Right kidney (tissue), 1 donor: Measurements from ENCODE around the gene KAZN.
A peak's percentile ranks its signal among the peaks of the same experiment; 100 is the strongest.

Experiments
- DNase-seq: peaks from one replicate; pipeline ENCODE4 v3.0.0-alpha.2; 2016

The KAZN gene

DNA sequence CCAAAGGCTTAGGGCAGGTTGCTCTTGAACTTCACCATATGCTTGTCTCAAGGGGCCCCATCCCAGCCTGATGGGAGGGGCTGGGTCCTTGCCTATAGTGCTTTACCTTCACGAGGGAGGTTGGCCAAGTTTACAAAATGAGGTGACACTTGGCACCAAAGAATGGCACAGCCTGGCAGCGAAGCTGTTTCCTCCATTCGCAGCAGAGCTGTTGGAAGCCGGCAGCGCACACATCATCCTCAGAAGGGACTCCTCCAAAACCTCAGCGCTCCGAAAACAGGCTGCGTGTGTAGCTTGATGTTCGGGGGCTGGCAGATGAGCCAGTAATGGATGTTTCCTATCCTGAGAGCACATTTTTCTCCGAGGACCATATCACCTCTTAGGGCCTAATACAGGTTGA is 116.8 kb downstream of the KAZN start:
- DNase-seq: no peak

DNA sequence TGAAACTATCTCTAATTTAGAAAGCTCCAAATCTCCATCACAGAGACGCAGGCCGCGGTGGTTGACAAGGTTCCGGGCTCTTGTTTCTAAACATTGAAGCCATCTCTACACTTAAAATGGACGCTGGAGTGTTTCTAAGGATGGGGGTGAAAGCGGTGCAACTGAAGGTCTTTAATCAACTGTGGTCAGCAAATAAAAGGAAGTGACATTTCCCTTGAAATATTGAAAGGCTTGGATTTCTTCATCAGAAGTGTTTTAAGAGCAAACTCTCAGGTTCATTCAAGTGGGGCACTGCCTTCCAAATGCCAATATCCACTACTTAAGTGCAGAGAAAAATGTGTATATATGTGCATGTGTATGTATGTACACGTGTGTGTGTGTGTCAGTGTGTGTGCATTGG is 117.3 kb downstream of the KAZN start:
- DNase-seq: no peak

DNA sequence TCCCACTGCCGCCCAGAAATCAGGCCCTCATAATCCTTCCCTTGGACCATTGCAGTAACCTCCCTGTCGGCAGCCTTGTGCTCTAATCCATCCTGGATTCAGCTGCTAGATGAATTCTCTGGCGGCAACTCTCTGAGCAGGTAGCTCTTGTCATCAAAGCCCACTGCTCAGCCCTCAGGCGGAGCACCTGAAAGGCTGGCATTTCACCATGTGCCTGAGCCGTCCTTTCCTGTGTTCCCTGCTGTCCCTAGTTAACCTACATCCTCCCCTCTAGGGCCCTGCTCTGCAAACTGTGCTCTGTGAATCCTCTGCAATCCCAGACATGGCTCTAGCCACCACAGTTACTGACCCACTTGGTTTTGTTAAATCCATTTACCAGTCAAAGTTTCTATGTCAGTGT is 118.0 kb downstream of the KAZN start:
- no peak for DNase-seq

DNA sequence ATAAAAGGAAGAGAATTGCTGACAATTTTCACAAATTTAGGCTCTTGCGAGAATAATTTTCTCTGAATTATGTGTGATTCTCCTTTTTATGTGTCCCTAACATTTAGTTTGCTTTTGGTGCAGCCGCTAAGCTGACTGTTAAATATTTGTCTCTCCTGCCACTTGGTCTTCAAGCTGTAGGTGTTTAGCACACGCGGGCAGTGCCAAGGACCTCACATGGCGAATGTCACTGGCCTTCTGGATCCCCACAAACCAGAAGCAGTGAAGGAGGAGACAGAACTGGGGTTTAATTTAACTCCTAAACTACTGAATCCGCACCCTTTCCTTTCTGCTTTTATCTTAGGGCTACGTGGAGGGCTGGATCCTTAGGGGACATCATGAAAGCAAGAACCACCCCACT is 120.0 kb downstream of the KAZN start:
- DNase-seq: no peak

DNA sequence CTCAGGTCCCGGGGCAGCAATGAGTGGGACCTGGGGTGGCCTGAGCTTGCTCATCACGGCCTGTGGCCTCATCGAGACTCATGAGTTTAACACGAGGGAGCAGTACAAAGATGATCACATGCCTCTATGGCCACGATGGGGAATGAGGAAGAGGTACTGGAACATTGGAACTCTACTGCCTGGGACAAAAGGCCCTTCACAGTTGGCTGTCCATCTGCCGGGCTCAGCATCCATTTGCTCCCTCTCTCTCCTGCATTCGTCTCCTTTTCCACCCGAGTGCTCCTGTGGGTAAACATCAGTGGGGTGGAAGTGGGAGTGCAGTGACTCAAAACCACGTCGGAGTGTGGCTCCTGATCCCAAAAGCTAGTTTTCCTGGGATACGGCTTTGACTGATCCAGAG is 124.9 kb downstream of the KAZN start:
- no peak for DNase-seq

DNA sequence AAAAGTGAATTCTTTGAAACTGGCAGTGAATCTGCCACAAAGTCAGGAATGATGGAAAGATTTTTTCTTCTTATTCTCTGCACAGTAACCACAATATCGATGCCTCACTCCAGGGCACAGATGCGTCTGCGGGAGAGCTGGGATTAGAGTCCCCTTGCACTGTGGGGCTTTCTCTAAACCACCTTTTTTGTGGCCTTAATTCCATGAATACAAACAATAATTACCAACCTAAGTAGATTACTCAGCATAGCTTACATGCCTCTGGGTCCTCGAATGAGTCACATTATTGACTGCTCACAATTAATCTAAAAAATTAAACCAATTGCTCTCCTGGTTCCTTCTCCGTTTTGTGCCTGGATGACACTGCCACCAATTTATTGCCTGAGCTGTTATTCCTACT is 125.8 kb downstream of the KAZN start:
- DNase-seq: no peak

DNA sequence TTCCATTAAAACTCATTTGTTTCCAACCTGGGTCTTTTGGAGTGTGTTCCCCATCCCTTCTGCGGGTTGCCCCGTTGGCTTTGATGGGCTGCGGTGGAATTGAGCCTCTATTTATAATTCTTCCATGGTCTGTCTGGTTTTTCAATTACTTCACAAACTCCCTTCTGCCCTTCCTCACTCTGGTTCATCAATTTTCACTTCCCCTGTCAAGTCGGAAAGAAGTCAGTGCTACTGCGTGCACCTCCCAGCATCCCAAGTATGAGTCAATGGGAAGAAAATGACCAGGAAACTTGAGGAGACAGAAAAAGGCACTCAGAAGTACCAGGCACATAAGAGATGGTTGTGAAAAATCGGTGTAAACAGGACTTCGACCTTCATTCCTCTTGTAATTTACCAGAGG is 126.2 kb downstream of the KAZN start:
- DNase-seq: no peak

DNA sequence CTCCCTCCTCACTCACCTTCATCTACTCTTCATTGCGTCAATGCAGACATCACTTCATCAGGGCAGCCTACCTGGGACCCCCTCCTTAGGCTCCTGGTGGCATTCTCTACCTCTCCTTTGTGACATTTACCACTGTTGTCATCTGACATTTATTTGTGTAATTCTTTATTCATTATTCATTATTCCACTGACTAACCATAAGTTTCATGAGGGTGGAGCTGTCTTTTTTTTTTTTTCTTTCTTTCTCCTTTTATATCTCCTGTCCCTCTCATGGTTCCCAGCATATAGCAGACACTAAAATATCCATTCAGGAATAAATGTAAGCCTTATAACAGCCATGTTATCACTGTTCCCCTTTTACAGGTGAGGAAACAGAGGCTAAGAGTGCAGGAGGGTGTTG is 126.8 kb downstream of the KAZN start:
- DNase-seq: no peak

DNA sequence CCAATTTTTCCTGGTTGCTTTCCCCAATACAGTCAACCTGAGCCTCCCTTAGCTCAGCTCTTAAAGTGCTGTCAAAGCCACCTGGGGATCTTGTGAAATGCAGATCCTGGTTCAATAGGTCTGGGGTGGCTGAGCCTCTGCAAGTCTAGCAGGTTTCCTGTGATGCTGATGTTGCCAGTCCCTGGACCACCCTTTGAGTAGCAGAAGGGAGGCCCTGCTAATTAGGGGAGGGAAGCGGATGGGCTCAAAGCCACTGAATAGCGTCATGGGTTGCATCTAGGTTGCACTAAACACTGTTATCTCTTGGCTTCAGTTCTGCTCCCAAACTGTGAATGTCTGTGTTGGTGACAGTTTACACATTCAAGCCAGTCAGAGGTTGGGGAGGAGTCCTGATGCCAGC is 127.2 kb downstream of the KAZN start:
- DNase-seq: no peak

DNA sequence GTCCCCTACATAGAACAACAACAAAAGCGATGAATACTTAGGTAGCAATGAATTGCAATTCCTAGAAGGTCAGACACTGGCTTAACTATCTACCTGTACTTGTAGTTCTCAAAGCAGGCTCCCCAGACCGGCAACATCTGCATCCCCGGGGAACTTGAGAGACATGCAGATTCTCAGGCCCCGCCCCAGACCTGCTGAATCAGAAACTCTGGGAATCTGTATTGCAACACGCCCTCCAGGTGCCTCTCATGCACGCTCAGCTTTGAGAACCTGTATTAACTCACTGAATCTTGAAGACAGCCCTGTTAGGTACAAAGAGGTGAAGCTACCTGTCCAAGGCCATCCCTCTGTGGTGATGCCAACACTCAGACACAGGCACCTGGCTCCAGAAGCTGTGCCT is 128.1 kb downstream of the KAZN start:
- DNase-seq: no peak

DNA sequence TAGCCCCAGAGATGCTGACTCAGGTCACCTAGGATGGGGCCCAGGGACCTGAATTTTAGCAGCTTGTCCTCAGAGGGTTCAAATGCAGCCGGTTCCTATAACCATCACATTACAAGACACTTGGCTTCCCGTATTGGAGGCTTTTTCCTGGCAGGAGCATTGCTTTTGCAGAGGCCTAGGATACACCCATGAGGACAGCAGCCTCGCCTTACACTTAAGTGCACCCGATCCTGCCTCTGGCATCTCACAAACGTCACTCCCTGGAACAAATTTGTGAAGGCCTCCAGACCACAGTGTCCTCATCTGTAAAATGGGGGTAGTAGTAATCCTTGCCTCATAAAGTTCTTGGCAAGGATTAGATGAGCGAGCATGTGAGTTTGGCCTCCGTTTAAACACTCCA is 130.0 kb downstream of the KAZN start:
- no peak for DNase-seq

DNA sequence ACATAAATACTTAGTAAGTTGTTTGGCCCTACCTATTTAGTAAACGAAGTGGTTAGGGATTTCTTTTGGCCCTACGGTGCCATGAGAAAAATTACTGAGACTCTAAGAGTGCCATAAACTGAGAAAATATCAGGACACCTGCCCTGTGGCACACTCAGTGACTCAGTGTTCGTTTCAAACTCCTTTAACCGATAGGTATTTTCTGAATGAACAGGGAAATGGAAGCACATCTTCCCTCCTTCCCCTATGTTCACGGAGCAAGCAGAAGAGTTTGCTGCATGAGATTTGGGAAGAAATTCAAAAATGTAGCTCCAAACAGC is 134.2 kb downstream of the KAZN start:
- no peak for DNase-seq

DNA sequence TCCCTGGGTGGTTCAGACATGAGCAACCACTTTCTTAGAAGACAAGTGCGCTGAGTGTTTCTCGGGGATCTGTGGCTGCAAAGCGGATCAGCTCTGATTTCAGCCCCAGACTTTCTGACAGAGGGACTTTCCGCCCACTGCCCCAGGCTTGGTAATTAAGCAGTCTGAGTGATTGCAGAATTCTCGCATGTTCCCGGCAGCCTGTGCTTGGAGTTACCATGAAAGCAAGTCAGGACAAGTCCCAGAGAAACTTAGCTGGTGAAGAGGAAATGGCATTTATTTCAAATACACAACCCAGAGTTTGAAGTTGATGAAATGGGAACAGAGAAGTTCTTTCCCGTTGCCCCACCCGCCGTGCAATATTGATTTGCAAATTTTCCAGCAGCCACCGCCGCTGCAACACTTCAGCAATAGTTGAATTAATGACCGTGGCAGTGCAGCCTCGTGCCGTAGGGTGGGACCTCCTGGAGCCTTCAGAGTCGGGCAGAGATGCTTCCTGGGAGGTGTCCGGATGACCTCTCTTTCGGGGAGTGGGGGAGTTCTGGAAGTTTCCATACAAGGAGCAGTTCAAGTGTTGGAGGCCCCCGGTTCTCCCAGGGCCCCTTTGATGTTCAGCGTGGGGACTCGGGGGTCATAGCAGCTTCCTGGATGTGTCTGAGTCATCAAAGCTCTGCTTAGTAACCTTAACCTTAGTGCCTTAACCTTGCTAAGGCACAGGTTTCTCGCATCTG is 134.7 kb downstream of the KAZN start:
- peak; percentile 44 for DNase-seq

DNA sequence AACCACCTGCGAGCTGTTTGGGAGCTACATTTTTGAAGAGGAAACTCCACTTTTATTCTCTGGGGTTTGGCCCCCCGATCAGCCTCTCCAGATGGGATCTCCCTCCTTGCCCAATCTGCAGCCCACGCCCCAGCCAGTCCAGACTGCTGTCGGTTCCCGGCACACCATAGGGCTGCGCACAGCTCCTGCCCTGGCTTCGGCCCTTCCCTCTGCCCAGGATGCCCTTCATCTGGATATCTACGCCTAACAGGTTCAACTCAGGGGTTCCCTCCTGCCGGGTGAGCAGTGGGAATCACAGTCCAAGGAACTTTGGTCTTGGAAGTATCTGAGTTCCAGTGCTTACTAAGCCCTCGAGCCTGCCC is 135.3 kb downstream of the KAZN start:
- DNase-seq: no peak

DNA sequence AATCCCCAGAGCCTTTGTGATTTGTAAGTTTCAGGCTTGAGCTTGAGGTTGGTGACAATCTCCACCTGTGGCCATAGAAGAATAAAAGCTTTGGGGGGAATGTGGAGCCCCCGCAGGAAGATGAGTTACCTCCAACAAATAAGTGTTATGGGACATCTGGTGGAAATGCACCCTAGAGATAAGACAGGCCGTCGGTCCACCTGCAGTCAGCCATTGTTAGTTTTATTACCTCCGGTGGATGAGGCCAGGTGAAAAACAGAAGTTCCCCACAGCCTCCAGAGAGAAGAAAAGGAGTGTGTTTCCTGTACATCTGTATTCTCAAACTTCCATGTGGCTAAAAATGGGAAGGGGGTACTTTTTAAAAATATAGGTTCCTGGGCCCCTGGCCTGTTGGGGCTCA is 137.4 kb downstream of the KAZN start:
- no peak for DNase-seq

DNA sequence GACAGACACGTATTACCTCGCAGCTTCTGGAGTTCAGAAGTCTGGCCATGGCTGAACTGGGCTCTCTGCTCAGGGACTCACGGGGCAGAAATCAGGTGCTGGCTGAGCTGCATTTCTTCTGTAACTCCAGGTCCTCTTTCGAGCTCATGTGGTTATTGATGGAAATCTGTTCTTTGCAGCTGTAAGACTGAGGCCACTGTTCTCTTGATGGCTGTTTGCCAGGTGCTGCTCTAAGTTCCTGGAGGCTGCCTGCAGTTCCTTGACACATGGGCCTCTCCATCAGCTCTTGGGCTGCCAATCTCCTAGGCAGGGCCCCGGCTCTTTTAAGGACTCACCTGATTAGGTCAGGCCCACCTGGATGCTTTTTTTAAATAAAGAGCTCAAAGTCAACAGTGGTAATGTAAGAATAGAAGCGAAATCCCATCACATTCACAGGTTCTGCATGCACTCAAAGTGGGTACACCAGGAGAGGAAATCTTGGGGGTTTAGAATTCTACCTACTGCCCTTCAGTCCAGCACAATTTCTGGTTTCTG is 139.1 kb downstream of the KAZN start:
- no peak for DNase-seq

DNA sequence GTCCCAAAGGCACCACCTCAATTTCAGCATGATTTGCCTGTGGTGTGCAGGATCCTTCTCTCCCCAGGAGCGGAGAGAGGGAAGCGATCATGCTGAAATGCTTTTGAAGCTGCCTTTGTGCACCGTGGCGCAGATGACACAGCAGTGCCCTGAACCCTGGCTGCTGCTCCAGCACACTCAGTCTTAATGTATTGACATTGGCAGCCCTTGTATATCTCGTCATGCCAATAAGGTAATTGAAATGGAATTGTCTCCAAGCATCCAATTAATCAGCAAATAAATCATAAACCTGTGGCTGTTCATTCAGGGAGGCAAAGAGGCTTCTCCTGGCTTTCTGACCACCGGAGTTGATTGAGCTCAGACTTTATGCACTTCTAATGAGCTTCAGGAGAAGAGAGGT is 139.8 kb downstream of the KAZN start:
- DNase-seq: no peak

DNA sequence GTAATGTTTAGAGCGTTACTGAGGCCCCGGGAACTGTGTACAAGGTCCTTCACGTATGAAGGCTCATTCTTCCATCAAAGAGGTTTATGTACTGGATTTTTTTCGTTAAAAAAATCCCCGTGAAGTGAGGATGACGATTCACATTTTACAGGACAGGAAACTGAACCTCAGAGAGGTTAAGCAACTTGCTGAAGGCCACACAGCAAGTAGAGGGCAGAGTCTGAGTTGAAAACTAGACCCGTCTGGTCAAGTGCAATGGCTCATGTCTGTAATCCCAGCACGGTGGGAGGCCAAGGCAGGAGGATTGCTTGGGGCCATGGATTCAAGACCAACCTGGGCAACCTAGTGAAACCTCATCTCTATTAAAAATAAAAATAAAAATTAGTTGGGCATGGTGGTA is 140.2 kb downstream of the KAZN start:
- DNase-seq: no peak

DNA sequence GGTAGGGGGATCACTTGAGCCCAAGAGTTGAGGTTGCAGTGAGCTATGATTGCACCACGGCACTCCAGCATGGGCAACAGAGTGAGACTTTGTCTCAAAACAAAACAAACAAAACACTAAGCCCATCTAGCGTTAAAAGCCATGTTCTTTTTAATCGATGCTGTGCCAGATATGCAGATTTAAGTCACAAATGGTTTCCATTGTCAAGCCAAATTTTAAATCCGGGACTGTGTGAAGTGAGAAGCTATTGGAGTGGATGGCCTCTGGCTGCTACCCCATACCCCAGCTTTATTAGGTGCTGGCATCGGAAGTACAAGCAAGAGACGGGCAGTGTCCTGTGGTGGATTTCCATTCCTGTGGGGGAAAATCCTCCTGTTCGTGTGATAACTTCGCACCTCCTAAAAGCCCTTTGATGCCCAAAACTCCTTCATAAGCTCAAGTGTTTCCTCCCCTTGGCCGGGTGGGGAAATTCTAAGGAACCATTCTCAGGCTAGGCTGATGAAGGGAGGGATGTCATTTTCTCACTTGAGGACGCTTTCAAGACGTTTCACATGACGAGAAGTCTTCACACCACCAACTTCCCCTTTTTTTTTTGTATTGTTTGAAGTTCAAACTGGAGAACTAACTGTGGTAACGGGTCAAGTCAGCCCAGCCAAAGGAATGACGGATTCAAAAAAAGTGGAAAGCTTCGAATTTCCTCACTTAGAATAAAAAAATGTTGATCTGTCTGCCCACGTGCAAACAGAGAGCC is 140.8 kb downstream of the KAZN start:
- DNase-seq: no peak

DNA sequence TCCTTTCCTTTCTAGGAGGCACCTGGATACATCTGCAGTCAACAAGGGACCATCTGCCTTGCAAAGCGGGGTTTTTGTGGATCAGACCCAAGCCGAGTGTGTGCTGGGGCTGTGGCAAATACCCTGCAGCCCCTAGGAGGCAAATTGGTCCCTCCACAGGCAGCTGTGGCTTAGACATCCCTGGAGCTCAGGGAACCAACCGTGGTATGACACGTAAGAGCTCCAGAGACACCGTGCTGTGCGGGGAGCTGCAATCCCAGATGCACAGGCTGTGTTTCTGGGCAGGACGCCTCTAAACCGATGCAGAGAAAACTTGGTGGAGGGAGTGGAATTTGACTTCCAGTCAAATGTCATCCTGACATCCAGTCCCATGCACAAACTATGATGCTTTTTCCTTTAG is 141.5 kb downstream of the KAZN start:
- DNase-seq: no peak

DNA sequence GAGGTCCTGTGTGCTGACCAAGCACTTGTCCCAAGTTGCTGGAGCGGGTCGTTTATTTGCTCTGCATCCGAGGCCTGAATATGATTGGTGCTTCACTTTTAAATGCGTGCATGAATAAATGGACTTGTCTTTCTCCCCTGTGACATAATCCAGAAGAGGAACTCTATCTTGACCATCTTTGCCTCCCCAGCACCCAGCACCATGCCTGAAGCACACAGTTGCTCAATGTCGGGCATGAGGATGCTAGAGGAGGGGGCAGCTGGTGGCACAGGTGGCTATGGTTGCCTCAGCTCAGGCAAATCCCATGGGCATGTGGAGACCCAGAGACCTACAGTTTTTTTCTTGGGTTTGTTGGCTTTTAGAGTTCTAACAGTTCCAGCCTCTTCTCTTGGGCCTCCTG is 142.6 kb downstream of the KAZN start:
- DNase-seq: no peak

DNA sequence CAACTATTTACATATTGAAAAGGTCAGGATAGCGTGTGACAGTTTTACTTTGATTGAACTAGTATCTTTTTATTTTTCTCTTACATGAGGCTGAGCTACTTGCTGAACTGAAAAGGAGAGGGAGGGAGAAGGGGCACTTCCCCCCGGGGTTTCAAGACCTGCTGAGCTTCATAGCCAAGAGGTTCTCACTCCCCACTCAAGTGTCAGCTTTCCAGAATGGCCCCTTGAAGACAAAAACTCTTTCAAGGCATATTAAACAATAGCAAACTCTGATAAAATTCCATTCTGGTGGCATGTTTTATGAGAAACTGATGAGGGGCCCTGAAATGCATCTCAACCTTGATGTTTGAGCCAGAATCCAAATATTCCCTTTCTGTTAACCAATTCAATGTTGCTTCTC is 143.0 kb downstream of the KAZN start:
- no peak for DNase-seq

DNA sequence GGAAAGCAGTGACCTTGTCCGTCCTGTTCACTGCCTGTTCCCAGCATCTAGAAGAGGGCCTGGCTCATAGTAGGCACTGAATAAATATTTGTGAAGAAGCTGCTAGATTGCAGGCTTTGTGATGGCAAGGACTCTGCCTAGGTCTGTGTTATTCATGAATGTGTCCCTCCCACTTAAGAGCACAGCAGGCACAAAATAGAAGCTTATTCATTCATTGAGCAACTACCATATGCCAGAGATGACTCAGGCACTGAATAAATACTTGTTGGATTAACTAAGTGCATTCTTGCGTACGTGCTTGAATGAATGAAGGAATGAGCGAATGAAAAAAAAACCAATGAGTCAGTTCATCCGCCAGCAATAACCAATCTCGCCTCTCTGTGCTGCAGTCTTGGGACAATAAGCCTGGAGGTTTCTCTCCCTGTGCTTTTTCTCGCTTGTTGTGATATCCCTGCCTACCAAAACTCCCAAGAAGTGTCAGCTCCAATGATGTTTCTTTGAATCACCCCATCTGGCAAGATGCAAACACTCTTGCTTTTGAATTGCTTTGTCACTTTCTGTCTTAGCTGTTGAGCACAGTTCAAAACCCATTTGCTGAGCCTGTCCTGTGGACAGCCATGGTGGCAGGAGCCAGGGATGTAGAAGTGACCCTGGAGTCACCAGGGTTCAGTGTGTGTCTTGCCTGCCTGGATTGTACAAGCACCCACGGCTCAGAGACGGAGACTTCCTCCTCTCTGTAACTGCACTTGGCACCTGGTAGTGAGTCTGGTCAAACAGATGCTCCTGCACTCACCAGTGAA is 143.9 kb downstream of the KAZN start:
- no peak for DNase-seq

DNA sequence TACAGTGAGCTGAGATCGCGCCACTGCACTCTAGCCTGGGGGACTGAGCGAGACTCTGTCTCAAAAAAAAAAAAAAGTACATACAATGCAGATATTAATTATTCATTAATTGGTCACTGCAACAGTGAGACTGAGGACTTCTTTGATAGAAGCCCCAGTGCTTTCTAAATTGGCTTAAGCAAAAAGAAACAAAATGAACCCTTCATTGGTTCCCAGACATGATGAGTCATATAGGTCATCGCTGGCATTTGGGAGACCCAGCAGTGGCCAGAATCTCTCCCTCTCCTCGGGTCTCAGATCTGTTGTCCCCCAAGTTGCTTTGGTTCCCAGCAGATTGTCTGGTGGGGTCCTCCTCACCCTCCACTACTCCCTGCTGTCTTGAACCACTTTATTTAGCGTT is 144.9 kb downstream of the KAZN start:
- DNase-seq: no peak
